A673 (cell line): ENCODE measurements around the gene MYO18B. TPM values are rescaled to one million over a fixed set of nuclear protein-coding genes. Genes with fewer than 3 reads are reported as not detected.

Source experiments
- BruUV-seq: library from RNA; stranded (reverse); fragments of 400-500 nt; replicated peaks from 2 replicates; lab custom pipeline; 2021; lab: Mats Ljungman, UMichigan
- CTCF ChIA-PET: fragments of 300-600 bp; sonication (Branson Sonifier 250); formaldehyde crosslinking; loops from one replicate; lab custom pipeline; 2022; ENCODE audit warnings: antibody characterized with exemption; lab: Charles Lee
- POLR2A ChIA-PET: fragments of 300-600 bp; sonication (Branson Sonifier 250); formaldehyde crosslinking; loops from one replicate; lab custom pipeline; 2022; ENCODE audit warnings: antibody characterized with exemption; ENCODE audit not compliant: low non-redundant PET; lab: Charles Lee
- DNase-seq: peaks from one replicate; pipeline ENCODE4 v3.0.0-alpha.2; 2015; ENCODE audit warnings: low spot score
- H3K27ac ChIP-seq: fragments of 200-600 bp; sonication (generic); 2 replicates; pipeline ENCODE4 v1.5.1; 2016; ENCODE audit warnings: mixed run types, low read depth, mild to moderate bottlenecking, mixed read lengths, antibody characterized with exemption, low read length; ENCODE audit not compliant: poor library complexity, severe bottlenecking
- H3K27me3 ChIP-seq: fragments of 200-600 bp; sonication (generic); replicated peaks from 2 replicates; pipeline ENCODE4 v1.6.1; 2017; ENCODE audit warnings: mixed run types, low read depth, mild to moderate bottlenecking, mixed read lengths, antibody characterized with exemption, low read length; ENCODE audit not compliant: insufficient read depth, poor library complexity
- H3K36me3 ChIP-seq: fragments of 200-600 bp; sonication (generic); 2 replicates; pipeline ENCODE4 v1.6.1; 2016; ENCODE audit warnings: mixed run types, mild to moderate bottlenecking, mixed read lengths, antibody characterized with exemption, low read length; ENCODE audit not compliant: insufficient read depth, poor library complexity, severe bottlenecking
- H3K4me1 ChIP-seq: fragments of 200-600 bp; sonication (generic); 2 replicates; pipeline ENCODE4 v1.6.1; 2017; ENCODE audit warnings: mixed run types, mild to moderate bottlenecking, mixed read lengths, antibody characterized with exemption, low read length; ENCODE audit not compliant: insufficient read depth, poor library complexity, severe bottlenecking
- H3K4me3 ChIP-seq: fragments of 200-600 bp; sonication (generic); 2 replicates; pipeline ENCODE4 v1.5.1; 2016; ENCODE audit warnings: low read depth, mixed run types, mild to moderate bottlenecking, mixed read lengths, low read length; ENCODE audit not compliant: poor library complexity, severe bottlenecking
- H3K9me3 ChIP-seq: fragments of 200-600 bp; sonication (generic); 2 replicates; pipeline ENCODE4 v1.6.1; 2016; ENCODE audit warnings: mixed run types, low read depth, mild to moderate bottlenecking, mixed read lengths, antibody characterized with exemption, low read length; ENCODE audit not compliant: poor library complexity, severe bottlenecking
- EZH2 ChIP-seq: fragments of 200-600 bp; sonication (generic); IDR thresholded peaks from 2 replicates; pipeline ENCODE4 v1.6.1; 2017; ENCODE audit warnings: borderline replicate concordance, low read depth, mild to moderate bottlenecking, mixed read lengths, antibody characterized with exemption, low read length; ENCODE audit not compliant: poor library complexity, severe bottlenecking
- intact Hi-C: fragments of 100-400 bp; cut with micrococcal nuclease; formaldehyde crosslinking; loops from one replicate; pipeline ENCODE4 v1.10.0; 2022; ENCODE audit not compliant: unreplicated experiment
- total RNA-seq: library from RNA; stranded (reverse); gene quantifications from 2 replicates; pipeline ENCODE4 v1.2.3, GENCODE V29; 2021
- TF ChIP-seq, protein P1 (sequence below): fragments of 300-800, 200-600 bp; sonication (generic); conservative IDR thresholded peaks from 2 replicates; pipeline ENCODE4 v1.5.1; 2017; ENCODE audit warnings: low read depth, mild to moderate bottlenecking, antibody characterized with exemption, low read length, moderate library complexity, mixed read lengths

The MYO18B gene
- total RNA-seq, 1 experiment from 2014 or later, result not detected

DNA sequence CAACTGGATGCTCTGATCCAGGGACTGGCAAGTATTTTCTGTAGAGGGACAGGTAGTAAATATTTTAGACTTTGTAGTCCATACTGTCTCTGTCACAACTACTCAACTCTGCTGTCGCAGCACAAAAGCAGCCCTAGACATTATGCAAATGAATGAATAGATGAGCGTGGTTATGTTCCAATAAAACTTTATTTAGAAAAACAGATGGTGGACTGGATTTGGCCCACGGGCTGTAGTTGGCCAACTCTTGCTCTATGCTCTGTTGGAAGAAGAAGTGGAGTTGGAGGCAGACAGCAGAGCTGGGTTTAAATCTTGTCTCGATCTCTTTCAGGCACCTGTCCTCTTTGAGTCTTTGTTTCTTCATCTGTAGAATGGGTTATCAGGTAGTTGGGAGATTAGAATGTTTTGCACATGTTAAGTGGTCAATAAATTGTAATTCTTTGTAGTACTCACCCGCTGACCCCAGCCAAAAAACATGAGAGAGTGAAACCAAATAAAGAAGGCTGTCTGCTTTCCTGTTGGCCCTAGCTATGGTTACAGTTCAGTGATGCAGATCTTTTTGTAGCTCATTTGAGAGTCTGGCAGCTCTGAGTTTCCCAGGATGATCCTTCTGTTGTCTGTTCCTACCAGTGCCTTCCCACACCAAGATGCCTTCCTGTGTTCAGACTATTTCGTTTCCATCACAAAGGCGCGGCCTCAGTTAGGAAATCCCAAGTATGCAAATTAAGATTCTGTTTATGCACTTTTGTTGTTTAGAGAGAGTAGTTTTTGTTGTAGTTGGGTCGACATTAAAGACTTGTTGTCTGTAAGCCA lies 229.2 kb downstream of the MYO18B start:
- Histone ChIP-seq H3K36me3 (no peaks in the 10 kb centered on the region), H3K27me3 (no peaks in the 10 kb centered on the region), H3K4me3 (no peak overlapping the region), H3K4me1 (peaks cover 6% of the 10 kb centered on the region), H3K27ac (no peak overlapping the region), H3K9me3 (no peaks in the 10 kb centered on the region)
- ChIA-PET CTCF (no interaction called here), POLR2A (no interaction called here)
- no TSS peak for BruUV-seq
- intact Hi-C loops, result no loop called here
- peak; percentile 12 for DNase-seq
- TF ChIP-seq, protein P1, sequence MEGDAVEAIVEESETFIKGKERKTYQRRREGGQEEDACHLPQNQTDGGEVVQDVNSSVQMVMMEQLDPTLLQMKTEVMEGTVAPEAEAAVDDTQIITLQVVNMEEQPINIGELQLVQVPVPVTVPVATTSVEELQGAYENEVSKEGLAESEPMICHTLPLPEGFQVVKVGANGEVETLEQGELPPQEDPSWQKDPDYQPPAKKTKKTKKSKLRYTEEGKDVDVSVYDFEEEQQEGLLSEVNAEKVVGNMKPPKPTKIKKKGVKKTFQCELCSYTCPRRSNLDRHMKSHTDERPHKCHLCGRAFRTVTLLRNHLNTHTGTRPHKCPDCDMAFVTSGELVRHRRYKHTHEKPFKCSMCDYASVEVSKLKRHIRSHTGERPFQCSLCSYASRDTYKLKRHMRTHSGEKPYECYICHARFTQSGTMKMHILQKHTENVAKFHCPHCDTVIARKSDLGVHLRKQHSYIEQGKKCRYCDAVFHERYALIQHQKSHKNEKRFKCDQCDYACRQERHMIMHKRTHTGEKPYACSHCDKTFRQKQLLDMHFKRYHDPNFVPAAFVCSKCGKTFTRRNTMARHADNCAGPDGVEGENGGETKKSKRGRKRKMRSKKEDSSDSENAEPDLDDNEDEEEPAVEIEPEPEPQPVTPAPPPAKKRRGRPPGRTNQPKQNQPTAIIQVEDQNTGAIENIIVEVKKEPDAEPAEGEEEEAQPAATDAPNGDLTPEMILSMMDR, result no peak
- TF ChIP-seq EZH2, result no peak

DNA sequence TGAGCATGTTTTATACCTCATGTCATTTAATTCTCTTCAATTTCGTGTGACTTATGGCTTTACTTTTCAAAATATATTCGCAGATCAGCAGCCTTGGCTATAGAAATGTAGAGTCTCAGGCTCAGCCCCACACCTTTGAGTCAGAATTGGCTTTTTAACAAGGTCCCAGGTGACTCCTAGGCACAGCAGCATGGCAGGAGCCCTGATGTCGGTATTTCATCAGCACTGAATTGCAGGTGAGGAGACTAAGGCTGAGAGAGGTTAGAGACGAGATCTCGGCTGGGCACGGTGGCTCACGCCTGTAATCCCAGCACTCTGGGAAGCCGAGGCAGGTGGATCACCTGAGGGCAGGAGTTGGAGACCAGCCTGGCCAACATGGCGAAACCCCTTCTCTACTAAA lies 230.4 kb downstream of the MYO18B start:
- intact Hi-C loops, result no loop called here
- Histone ChIP-seq H3K27ac (no peak overlapping the region), H3K27me3 (no peaks in the 10 kb centered on the region), H3K4me3 (no peak overlapping the region), H3K36me3 (no peaks in the 10 kb centered on the region), H3K9me3 (no peaks in the 10 kb centered on the region), H3K4me1 (peaks cover 5% of the 10 kb centered on the region)
- no peak for DNase-seq
- no TSS peak for BruUV-seq
- ChIA-PET CTCF (no interaction called here), POLR2A (no interaction called here)
- TF ChIP-seq, protein P1, result no peak
- TF ChIP-seq EZH2, result no peak

DNA sequence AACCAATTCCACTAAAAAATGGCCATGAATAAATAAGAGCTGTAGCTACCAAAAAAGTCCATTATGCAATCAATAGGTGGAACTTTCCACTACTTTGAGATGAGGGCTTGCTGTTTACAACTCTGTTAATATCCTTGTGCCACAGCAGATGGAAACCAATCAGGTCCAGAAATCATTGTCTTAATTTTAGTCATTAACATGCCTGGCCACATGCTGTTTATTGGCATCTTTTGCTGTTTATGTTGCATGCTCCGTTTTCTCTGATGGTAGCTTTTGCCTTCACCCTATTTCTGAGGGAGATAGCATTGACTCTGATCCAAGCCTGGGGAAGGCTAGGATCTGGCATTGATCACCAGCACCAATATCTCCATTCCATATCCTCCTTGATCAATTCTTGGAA lies 234.4 kb downstream of the MYO18B start:
- Histone ChIP-seq H3K4me1 (no peaks in the 10 kb centered on the region), H3K9me3 (no peaks in the 10 kb centered on the region), H3K36me3 (no peaks in the 10 kb centered on the region), H3K27ac (no peak overlapping the region), H3K27me3 (peaks cover 16% of the 10 kb centered on the region), H3K4me3 (no peak overlapping the region)
- TF ChIP-seq EZH2, result no peak
- TF ChIP-seq, protein P1, result no peak
- CTCF ChIA-PET, result no interaction called here
- intact Hi-C loops, result no loop called here
- no TSS peak for BruUV-seq
- POLR2A ChIA-PET, result no interaction called here
- no peak for DNase-seq
